T-helper 2 cell (primary cell): ENCODE measurements around the gene ENTPD3.
"Not testable (repeated sequence)": the region's sequence is repeated elsewhere in the genome, so short reads cannot be mapped to it uniquely, and the experiment has no call there.

Experiments
- DNase-seq, 5 experiments: peaks; one replicate each; pipeline versions ENCODE4 v3.0.0 to v3.0.0-alpha.2; 2012 to 2022

The ENTPD3 gene

GRCh38 chr3:40461161-40461560, 74.2 kb downstream of the ENTPD3 start:
- no peak for DNase-seq

DNA sequence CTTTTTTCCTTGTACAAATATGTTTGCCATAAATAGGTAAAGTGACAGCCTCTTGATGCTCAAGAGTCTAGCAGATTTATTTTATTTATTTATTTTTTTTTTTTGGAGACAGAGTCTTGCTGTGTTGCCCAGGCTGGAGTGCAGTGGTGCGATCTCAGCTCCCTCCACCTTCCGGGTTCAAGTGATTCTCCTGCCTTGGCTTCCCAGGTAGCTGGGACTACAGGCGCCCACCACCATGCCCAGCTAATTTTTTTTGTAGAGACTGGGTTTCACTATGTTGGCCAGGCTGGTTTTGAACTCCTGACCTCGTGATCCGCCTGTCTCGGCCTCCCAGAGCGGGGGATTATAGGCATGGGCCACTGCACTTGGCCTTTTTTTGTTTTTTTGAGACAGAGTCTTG, 75.9 kb downstream of the ENTPD3 start:
- DNase-seq, result not testable (repeated sequence)

DNA sequence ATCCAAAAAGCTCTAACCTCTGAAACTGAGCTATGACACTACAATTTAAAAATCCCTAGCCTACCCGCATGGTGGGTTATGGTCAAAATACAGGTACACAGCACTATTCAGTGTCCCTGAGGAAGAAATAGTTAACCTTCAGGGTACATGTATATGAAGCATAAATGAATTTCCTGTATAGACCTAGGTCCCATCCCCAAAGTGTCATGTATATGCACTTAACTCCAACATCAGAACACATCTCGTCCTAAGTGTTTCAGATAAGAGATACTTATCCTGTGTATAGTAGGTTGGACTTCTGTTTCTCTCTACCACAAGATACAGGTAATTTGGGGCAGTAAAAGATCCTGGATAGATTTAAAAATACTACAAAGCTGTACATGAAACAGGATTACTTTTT, 76.6 kb downstream of the ENTPD3 start:
- no peak for DNase-seq

GRCh38 chr3:40464339-40465110, 77.5 kb downstream of the ENTPD3 start:
- DNase-seq, result peak in 3 of 5 experiments; percentile 17 to 64 (median 54)

- DNase-seq, result no peak
Measured at GRCh38 chr3:40465111-40465407, 78.1 kb downstream of the ENTPD3 start.

GRCh38 chr3:40465456-40465855, 78.5 kb downstream of the ENTPD3 start:
- DNase-seq, result no peak

- DNase-seq, result no peak
Measured at GRCh38 chr3:40468018-40468417, 81.0 kb downstream of the ENTPD3 start.

DNA sequence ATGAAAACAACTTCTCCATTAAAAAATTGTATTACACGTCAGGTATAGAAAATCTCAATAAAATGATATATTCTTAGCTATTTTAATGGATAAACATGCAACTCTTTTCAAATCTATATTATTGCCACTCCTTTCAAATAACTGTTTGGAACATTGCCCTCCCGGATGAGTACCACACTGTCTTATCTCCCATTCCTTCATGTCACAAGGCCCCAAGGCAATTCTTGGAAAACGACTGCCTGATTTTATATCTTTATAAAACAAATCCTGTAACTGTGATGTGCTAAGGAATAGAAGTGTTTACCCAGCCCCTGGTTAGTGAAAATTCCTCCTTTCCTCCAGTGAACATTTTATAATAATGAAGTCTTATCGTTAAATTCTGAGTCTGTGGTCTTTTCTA, 83.7 kb downstream of the ENTPD3 start:
- no peak for DNase-seq

DNA sequence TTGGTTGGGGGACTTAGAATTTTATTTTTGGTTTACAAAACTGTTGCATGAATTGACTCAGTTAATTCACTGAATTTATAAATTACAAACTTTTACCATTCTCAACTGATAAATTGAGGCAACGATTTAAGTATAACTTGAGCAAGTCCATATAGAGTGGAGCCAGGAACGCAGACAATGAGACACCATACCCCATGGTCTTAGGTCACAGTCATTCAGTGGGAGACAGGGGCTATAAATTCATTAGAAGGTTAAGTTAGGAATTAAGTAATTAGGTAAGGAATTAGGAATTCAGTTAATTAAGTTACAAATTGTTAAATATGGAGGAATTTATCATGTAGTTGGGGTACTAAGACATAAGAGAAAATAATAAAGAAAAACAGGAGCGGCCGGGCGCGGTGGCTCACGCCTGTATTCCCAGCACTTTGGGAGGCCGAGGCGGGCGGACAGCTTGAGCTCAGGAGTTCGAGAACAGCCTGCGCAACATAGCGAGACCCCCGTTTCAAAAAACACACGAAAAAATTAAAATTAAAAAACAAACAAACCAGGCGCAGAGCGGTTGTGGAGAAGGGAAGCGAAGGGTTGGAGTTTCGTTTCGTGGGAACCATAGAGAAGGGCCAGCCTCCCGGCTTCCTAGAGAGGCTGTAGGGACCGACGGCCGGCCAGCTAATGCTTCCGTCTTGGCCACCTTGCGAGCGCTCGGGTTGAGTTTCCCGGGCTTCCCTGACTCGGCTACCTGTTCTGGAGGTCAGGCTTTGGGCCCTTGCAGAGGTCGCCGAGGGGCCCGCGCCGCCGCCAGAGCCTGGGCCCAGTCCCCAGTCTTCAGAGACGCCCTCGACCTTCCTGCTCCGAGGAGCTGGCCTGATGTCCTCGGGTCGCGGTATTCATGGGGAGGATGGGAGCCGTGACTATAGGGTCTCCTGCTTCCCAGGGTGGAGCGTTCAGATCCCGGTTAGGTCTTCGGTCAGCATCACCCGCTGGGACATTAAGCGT, 89.8 kb downstream of the ENTPD3 start, which contains the start of gene ZNF619:
Gene ZNF619, plus strand, starts transcription at position 645 of the 993 bp plus-strand sequence. CDS start 858 bp downstream, outside the sequence.
- peak in 4 of 5 experiments; percentile 20 to 71 (median 40) for DNase-seq

GRCh38 chr3:40477666-40478065, 90.7 kb downstream of the ENTPD3 start:
- no peak for DNase-seq
